ENCODE results near the gene CUL9. TPM values are rescaled to one million over a fixed set of nuclear protein-coding genes. Genes with fewer than 3 reads are reported as not detected.

Gene CUL9
- polyA plus RNA-seq, 1 donor from 2014 or later: 65.0 TPM

- Histone ChIP-seq H3K4me2 (ENCODE audit: low read length) (no peak overlapping the region), H3F3A (ENCODE audit: insufficient read depth, low read length, poor library complexity, severe bottlenecking) (no peaks in the 10 kb centered on the region), H3K27me3 (ENCODE audit: insufficient read depth, low read depth, low read length) (no peaks in the 10 kb centered on the region), H3K27ac (ENCODE audit: low read length) (no peak overlapping the region), H3K79me2 (replicated peaks; ENCODE audit: insufficient read depth, low read length) (no peaks in the 10 kb centered on the region), H3K9ac (ENCODE audit: low read length) (no peak overlapping the region), H3K4me3 (ENCODE audit: low read length) (no peak overlapping the region), H3K36me3 (ENCODE audit: insufficient read depth, low read length) (no peaks in the 10 kb centered on the region), H4K20me1 (ENCODE audit: insufficient read depth) (no peaks in the 10 kb centered on the region), H2AFZ (ENCODE audit: low read depth, low read length) (no peak overlapping the region), H3K9me3 (ENCODE audit: low read length) (no peaks in the 10 kb centered on the region), H3K9me2 (ENCODE audit: insufficient read depth, low read length) (no peaks in the 10 kb centered on the region)
- TF ChIP-seq EP300 (conservative IDR thresholded peaks at IDR 0.05; ENCODE audit: poor library complexity, severe bottlenecking) (no peak), REST (IDR thresholded peaks at IDR 0.05; ENCODE audit: borderline replicate concordance) (no peak), CTCF (IDR thresholded peaks at IDR 0.05; ENCODE audit: poor library complexity, severe bottlenecking) (no peak), TAF1 (IDR thresholded peaks at IDR 0.05; ENCODE audit: low read depth) (no peak), MXI1 (conservative IDR thresholded peaks at IDR 0.05; ENCODE audit: poor library complexity, severe bottlenecking) (no peak), EZH2 (IDR thresholded peaks at IDR 0.05; ENCODE audit: borderline replicate concordance, insufficient read depth, low read length, poor library complexity, severe bottlenecking) (no peak), POLR2AphosphoS5 (IDR thresholded peaks at IDR 0.05) (no peak), RAD21 (conservative IDR thresholded peaks at IDR 0.05) (no peak), SMC3 (conservative IDR thresholded peaks at IDR 0.05; ENCODE audit: poor library complexity) (no peak)
Observed at GRCh38 chr6:43231735-43232450, 49.9 kb downstream of the CUL9 start.

- Histone ChIP-seq H3K4me2 (ENCODE audit: low read length) (no peak overlapping the region), H4K20me1 (ENCODE audit: insufficient read depth) (no peaks in the 10 kb centered on the region), H3K27me3 (ENCODE audit: insufficient read depth, low read depth, low read length) (peaks cover 3% of the 10 kb centered on the region), H3K36me3 (ENCODE audit: insufficient read depth, low read length) (no peaks in the 10 kb centered on the region), H2AFZ (ENCODE audit: low read depth, low read length) (no peak overlapping the region), H3K4me3 (ENCODE audit: low read length) (no peak overlapping the region), H3K9me2 (ENCODE audit: insufficient read depth, low read length) (no peaks in the 10 kb centered on the region), H3K79me2 (replicated peaks; ENCODE audit: insufficient read depth, low read length) (no peaks in the 10 kb centered on the region), H3K9me3 (ENCODE audit: low read length) (no peaks in the 10 kb centered on the region), H3K9ac (ENCODE audit: low read length) (no peak overlapping the region), H3K27ac (ENCODE audit: low read length) (no peak overlapping the region), H3F3A (ENCODE audit: insufficient read depth, low read length, poor library complexity, severe bottlenecking) (no peaks in the 10 kb centered on the region)
- no peak for TF ChIP-seq EP300 (conservative IDR thresholded peaks at IDR 0.05; ENCODE audit: poor library complexity, severe bottlenecking)
- no peak for TF ChIP-seq POLR2AphosphoS5 (IDR thresholded peaks at IDR 0.05)
- no peak for TF ChIP-seq TAF1 (IDR thresholded peaks at IDR 0.05; ENCODE audit: low read depth)
- no peak for TF ChIP-seq REST (IDR thresholded peaks at IDR 0.05; ENCODE audit: borderline replicate concordance)
- TF ChIP-seq EZH2 (IDR thresholded peaks at IDR 0.05; ENCODE audit: borderline replicate concordance, insufficient read depth, low read length, poor library complexity, severe bottlenecking): no peak
- no peak for TF ChIP-seq CTCF (IDR thresholded peaks at IDR 0.05; ENCODE audit: poor library complexity, severe bottlenecking)
- no peak for TF ChIP-seq MXI1 (conservative IDR thresholded peaks at IDR 0.05; ENCODE audit: poor library complexity, severe bottlenecking)
- no peak for TF ChIP-seq SMC3 (conservative IDR thresholded peaks at IDR 0.05; ENCODE audit: poor library complexity)
- no peak for TF ChIP-seq RAD21 (conservative IDR thresholded peaks at IDR 0.05)
Observed at GRCh38 chr6:43235841-43236240, 53.8 kb downstream of the CUL9 start.
